NCI-H345 (cell line): ENCODE data around the gene PDZRN3.

Source experiments
- DNase-seq: peaks from one replicate; lab custom pipeline; 2025; lab: John Stamatoyannopoulos, UW

The PDZRN3 gene

DNA sequence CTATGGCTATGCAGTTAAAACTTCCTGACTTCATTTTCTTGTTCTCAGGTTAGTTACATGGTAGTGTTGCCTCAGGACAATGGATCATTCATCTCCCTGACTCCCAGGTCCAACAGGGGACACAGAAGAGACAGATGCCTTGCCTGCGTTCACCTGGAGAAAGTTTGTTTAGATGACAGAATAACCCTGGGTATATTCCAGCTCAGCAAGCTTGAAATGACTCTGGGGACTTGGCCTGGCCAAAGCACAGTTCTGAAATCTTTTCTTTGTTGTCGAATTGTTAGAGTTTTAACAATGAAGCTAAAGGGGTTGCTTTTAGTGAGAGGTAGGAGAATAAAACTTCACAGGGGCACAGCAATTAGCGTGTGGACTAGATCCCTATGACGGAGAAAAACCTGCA, 206.1 kb downstream of the PDZRN3 start:
- no peak for DNase-seq

DNA sequence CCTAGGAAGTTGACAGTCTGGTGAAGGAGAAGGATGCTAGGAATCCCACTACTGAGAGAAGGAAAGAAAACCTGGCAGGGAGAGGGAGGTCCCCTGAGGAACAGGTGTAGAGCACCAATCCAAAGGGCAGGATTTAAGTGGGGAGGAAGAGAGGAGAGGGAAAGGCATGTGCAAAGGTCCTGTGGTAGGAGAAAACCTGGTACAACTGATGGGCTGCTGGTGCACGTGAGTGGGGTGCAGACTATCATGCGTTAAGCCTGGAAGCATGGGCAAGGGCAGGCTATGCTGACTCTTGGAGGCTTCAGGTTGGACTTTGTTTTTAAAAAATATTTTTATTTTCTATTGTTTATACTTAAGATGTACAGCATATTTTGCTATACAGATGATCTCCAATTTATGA, 209.6 kb downstream of the PDZRN3 start:
- DNase-seq = no peak

- DNase-seq = no peak
Measured at GRCh38 chr3:73413619-73414018, 211.1 kb downstream of the PDZRN3 start.

DNA sequence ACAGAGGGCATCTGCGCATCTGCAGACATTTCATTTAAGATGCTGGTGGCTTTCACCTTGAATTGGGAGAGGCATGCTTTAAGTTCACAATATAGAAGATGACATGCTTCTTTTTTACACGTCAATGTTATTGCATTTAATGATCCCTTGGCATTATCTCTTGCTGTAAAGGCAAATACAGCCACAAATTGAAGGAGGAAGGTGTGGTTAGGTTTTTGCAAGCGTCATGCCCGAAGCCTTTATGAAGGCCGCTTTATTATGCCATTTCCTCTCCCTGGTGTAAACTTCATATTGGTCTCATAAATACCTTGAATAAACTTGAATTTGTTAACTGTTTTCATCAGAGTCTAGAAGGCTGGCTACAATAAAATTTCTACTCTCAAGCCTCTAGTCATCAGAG, 212.7 kb downstream of the PDZRN3 start:
- no peak for DNase-seq

GRCh38 chr3:73411545-73411944, 213.2 kb downstream of the PDZRN3 start:
- no peak for DNase-seq

GRCh38 chr3:73409138-73409763, 215.5 kb downstream of the PDZRN3 start:
- DNase-seq = no peak

DNA sequence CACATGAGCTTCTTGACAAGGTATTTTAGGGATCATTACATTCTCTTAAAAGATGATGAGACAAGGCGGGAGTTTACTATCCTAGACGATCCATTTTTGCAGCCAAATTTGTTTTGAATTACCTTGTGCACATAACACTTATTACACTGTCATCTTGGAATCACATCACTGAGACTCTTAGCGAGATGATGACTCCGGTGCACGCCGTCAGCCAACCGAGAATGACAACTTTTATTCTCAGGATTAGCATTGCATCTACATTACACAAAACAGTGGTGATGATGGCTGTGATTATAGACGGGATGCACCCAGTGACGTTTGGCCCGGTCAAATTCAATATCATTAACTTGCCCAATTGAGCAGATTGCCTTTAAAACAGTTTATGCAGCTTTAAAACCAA, 216.1 kb downstream of the PDZRN3 start:
- no peak for DNase-seq

DNA sequence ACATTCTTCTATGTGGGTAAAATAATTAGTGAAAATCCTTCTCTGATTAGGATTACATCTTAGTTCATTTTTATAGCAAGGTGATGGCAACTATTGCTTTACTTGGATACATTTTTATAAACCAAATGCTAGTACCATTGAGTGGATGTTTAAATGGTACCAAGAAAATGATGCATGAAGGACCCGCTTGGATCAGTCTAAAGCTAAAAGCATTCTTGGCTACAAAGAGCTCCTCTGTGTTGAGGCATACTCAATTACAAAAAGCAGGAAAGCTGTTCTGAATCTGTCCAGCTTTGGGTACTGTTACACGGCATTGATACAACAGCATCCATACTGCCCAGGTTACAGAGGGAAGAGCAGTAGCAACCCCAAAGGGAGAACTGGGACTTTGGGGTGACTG, 217.2 kb downstream of the PDZRN3 start:
- no peak for DNase-seq

GRCh38 chr3:73405853-73406252, 218.9 kb downstream of the PDZRN3 start:
- no peak for DNase-seq

DNA sequence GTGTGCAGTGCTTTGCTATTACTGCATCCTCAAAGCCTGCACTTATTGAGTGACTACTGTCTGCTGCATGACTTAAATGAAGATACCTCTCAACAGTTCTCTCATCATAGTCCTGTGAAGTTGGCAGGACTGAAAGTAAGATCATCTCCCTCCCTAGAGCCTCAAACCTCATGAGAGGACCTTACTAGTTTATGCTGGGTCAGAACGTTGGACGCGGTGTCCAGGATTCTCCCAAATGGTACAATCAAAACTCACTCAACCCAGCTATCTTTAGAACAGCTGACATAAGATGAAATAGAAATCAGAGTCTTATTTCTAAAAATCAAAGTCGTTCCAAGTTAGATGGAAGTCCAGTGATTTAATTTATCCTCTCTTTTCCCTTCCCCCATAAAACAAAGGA, 219.7 kb downstream of the PDZRN3 start:
- DNase-seq = no peak

- no peak for DNase-seq
Measured at GRCh38 chr3:73404435-73404834, 220.3 kb downstream of the PDZRN3 start.

GRCh38 chr3:73403444-73403843, 221.3 kb downstream of the PDZRN3 start:
- no peak for DNase-seq

DNA sequence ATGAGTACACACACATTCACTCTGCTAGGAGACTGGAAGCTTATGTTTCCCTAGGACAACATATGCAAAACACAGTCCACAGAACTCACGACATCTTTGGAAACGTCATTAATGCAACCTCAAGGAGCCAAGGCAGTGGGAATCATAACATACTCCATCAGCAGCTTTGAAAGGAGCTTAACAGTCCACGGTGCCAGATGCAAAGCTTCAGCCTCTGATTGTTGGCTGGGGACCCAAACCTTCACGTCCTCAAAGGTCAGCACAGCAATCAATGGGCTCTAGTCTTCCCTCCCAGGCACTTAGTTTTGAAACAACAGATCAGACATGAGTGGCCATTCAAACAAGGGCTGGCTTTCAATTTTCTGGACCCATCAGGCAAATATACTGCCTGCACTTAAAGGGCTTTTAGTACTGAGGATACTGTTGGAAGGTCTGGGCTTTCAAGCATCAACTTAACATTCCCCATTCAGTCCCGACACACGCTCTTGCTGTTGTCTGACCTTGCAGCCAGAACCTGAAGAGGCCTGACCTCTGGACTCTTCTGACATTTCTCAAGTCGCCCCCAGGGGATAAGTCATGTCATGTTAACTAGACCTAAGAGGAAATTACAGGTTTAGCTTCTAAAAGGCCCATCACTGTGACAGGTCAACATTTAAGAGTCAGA, 223.0 kb downstream of the PDZRN3 start:
- DNase-seq = no peak

DNA sequence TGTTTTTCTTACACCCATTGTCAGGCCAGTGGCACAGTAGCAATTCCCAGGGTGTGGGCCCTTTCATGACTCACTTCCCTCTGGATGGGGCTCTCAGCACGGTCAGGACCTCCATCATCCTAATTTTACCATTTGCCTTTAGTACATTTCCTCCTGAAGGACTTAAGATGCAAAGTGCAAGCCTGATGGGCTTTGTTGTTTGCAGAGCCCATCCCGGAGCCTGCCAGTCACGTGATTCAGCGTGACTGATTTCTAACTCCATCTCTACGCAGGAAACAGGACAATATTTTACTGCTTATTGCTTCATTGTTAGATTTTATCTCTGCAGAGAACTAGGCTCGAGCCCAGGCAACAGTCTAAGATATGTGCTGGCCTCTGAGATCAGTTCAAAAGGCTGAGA, 223.7 kb downstream of the PDZRN3 start:
- DNase-seq = no peak

GRCh38 chr3:73399666-73400253, 225.0 kb downstream of the PDZRN3 start:
- DNase-seq = no peak

DNA sequence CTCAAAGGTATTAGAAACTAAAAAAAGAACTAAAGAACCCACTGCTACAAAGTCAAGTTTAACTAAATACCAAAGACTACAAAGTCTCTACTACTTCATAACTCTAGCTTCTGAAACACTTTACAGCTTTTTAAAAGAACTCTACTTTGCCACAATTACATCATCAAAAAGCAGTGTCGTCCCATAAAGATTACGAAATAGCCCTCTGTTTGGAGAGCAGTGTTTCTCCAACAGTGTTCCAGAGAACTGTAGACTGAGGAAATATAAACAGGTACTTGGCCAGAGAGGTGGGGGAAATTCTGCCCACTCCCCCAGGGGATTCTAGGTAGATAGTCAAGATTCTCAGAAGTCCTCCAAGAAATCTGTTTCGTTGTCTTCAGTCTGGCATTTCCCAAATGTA, 225.6 kb downstream of the PDZRN3 start:
- no peak for DNase-seq

GRCh38 chr3:73398084-73398483, 226.7 kb downstream of the PDZRN3 start:
- DNase-seq = no peak

- no peak for DNase-seq
Measured at GRCh38 chr3:73394240-73394639, 230.5 kb downstream of the PDZRN3 start.

DNA sequence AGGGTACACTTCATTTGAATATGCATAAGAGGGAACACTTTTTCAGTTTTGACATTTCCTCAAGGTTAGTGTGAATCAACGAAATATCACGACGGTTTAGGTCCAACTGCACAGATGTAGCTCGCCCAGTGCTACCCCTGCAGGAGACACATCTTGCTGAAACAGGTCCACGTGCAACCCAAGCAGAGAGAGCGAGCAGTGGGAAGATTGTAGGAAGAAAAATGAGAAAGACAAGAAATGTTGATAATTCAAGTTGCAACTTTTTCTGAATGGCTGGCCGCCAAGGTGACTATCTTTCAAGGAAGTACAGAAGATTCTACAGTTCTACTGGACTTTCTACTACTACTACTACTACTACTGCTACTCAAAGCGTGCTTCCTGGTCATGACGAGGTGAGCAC, 231.7 kb downstream of the PDZRN3 start:
- DNase-seq = no peak

DNA sequence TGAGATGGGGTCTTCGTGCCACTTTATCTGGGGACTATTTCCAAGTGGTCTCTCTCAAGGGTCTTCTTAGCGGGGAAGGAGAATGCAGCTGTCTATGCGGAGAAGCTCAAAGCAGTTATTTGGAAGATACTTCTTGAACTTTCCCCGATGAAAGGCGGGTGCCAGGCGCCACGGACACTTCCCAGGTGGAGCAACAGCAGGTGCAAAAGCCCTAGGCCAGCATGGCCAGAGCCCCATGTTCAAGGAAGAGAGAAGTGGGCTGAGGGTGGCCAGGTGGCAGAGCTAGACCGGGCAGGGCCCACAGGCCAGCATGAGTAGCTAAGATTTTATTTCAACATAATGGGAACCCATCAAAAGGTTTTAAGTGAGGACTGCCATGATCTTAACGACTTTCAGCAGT, 232.8 kb downstream of the PDZRN3 start:
- no peak for DNase-seq

DNA sequence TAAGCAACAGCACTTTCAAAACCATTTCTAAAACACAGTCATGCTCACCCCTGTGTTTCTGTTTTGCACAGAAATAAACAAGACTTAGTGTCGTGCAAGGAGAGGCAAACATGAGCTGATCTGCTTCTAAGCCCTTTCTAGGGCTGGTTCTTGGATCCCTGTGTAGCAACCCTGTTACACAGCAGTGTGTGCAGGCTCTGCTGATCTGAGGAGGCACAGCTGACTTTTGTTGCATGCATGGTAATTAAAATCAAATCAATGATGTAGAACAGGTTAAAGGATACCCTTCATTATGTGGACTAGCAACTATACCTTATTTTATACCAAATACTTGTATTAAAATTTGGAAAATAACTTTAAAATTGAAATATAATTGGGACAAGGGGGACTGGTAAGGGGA, 234.8 kb downstream of the PDZRN3 start:
- DNase-seq = no peak

DNA sequence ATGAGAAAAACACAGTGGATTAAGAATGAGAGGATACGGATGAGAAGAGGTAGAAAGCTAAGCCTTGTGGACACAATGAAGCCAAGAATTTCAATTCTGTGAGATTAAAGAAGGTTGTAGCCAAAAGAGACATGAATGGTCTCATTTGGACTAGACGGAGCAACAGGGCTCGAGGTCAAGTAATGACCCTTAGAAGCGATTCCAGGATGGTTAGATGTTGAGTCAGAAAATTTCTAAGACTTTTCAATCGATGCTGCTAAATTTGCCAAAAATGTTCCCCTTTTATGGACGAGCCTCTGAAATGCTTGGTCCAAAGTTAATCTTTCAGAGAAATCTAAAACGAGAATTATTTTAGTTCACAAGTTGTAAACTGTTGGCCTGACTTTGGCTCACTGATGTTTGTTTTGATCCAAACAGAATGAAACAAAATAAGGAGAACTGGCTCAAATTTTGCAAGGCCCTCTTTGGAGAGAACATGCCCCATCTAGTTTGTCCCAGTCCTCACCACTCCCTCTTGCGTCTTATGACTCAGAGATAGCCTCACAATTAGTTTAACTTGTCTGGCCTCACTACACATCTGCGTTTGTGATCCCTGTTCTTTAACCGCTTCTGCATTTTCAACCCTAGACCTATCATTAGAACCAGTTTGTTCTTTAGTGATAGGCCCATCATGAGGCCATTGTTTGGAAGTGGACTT, 235.5 kb downstream of the PDZRN3 start:
- no peak for DNase-seq

DNA sequence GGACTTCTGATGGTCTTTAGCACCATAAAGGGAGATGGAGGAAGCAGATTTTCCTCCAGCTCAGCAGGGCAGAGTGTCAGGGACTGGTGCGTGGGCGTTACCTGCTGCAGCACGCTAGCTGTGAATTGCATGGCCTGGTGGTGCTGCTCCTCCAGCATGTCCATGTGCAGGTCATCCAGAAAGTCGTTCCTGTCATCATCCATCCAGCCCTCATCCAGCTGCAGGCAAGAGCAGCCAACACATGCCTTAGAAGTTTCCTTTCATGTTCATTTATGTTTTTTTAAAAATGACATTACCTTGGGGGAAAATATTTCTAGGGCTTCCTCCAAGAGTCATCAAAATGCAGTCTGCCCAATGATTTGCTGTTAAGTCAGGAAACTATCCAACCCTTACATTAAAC, 239.2 kb downstream of the PDZRN3 start:
- DNase-seq = no peak
